DMS53 treated with DMSO at 0.1 percent for 48 hours (cell line): ENCODE results near the gene FGFR1OP2.
"Not testable (repeated sequence)": the region's sequence is repeated elsewhere in the genome, so short reads cannot be mapped to it uniquely, and the experiment has no call there.

ENCODE experiments used
- DNase-seq: peaks from one replicate; lab custom pipeline; 2025; ENCODE audit not compliant: unreplicated experiment; lab: John Stamatoyannopoulos, UW

Gene FGFR1OP2

DNA sequence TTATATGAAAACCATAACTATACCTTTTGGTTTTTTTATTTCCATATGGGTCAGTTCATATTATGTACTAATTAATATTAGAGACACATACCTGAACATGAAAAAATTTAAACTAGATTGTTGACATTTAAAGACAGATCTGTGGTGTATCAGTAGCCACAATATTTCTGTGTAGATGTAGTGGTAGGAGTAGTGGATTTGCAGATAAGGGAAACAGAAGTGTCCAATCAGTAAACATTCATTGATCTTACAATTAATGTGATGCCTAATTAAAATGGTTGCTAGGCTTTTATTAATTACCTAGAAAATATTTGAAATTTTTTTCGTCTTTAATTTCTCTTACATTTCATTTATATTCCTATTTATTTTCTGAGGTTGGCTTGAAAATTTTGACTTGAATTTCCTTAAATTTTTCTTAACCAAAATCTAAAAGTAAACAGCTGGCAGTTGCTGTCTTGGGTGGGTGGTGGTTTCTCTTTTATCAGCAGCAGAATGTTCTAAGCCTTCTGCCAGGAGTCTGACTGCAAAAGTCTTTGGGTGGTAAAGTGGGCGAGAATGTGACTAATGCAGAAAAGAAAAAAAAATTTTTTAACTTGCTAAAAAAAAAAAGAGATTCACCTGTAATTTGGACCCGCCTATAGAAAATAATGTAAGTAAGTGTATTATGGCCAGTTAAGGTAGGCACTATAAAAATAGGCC, 2.4 kb downstream of the FGFR1OP2 start:
- no peak for DNase-seq

DNA sequence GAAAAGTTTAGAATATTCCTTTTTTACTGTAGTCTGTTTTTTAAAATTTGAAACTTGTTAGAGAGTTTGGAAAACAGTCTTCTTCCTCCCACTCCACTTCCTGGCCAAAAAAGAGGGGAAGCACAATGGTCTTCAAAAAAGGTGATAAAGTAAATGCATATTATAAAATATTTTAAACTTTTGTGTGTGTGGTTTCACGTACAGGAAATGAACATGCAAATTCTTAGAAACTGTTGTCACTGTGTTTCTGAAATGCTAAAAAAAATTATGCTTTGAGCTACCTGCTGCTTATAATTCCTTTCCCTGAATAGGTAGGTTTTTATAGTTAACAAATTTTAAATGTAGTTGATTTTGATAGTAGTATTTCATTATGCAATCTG, 2.9 kb downstream of the FGFR1OP2 start:
- no peak for DNase-seq

- no peak for DNase-seq
These were observed 10.0 kb downstream of the FGFR1OP2 start for GRCh38 chr12:26948309-26948708.

DNA sequence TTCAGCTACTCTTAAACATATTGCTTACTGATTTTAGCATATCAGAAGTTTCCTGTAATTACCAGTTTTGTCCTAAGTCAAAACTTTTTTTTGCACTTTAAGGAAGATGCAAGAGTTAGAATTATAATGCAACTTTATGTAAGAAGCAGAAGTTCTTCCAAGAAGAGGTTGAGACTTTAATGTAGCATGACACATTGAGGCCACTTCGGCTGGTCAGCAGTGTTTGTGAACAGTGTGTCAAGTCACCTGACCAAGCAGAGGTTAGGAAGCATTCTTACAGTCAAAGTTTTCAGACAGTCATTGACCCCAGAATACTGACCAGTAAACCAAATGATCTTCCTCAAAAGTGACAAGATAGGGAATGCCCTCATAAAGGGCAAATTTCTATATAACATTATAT, 15.2 kb downstream of the FGFR1OP2 start:
- DNase-seq = no peak

DNA sequence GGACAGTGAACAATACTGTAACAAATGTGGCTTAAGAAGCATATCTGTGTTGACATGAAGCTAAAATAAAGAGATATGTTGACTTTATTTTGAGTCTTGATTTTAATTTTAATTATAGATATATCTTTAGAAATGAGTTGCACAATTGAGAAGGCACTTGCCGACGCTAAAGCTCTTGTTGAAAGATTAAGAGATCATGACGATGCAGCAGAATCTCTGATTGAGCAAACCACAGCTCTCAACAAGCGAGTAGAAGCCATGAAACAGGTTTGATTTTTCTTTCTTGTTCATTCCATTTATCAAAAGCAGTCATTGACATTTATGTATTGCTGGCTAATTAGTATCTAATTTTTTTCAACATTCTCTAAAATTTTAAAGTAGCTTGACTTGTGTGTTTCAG, 15.8 kb downstream of the FGFR1OP2 start:
- DNase-seq = no peak

DNA sequence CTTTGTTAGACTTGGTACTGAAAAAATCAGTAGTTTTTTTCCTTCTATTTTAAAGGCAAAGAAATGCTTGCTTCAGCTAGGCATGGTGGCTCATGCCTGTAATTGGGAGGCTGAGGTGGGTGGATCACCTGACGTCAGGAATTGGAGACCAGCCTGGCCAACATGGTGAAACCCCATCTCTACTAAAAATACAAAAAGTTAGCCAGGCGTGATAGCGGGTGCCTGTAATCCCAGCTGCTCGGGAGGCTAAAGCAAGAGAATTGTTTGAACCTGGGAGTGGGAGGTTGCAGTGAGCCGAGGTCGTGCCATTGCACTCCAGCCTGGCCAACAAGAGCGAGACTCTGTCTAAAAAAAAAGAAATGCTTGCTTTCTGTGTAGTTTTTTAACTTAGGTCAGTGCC, 23.1 kb downstream of the FGFR1OP2 start:
- not testable (repeated sequence) for DNase-seq

GRCh38 chr12:26961803-26962202, 23.5 kb downstream of the FGFR1OP2 start:
- DNase-seq = no peak

DNA sequence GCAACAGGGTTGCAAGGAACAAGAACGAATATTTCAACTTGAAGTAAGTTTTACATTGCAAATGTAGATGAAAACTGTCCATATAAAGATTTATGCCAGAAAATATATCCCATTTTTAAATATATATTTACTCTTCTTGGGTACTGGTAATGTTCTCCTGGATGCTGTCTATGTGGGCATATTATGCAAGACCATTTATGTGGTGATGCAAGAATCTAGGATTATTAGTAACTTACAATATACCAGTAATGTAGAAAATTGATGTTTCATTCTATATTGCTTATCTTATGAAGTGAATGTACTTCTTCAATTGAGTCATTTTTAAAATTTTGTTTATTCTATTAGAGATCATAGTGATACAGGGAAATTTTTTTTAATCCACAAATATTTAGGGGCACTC, 25.1 kb downstream of the FGFR1OP2 start:
- DNase-seq = no peak

DNA sequence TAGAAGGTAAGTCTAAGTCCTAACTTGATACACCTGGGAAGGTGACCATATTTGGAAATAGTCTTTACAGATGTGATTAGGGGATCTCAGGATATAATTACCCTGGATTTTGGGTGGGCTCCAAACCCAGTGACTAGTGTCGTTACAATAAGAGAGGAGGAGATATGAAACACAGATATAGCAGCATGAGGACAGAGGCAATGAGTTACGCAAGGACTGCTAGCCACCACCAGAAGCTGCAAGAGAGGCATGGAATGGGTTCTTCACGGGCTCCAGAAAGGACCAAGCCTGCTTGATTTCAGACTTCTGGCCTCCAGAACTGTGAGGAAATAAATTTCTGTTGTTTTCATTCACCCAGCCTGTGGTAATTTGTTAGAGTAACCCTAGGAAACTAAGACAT, 28.6 kb downstream of the FGFR1OP2 start:
- no peak for DNase-seq

GRCh38 chr12:26970136-26970535, 31.9 kb downstream of the FGFR1OP2 start:
- no peak for DNase-seq

GRCh38 chr12:26971963-26972362, 33.7 kb downstream of the FGFR1OP2 start:
- DNase-seq = no peak

DNA sequence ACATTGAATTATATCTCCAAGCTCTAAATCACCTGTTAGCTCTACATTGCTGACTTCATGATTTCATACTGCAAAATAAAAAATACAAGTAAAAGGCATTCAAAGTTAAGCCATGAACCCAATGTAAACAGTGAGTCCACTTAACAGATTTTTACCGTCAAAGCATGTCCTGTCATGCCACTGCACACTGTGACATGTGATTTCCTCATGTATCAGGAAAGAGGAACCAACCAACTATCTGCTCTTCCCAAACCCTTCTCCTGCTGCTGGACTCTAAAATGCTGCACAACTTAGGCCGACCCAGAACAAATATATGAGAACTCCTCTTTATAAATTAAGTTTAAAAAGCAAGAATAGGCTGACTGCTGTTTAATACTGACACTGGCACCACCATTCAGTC, 38.4 kb downstream of the FGFR1OP2 start:
- DNase-seq = no peak

DNA sequence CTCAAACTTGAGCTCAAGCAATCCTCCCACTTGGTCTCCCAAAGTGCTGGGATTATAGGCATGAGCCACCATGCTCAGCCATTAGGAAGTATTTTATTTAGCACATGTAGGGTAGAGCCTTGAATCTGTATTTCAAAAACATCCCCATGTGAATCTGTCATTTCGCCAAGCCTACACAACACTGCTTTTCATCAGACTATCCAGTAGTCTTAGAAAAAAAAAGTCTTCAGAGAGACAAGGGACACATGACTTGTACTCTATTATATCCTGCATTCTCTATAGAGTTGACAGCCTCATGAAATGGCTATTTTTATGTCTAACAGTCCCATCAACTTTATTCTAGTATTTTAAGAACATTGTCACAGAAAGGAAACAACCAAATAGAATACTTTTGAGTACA, 40.5 kb downstream of the FGFR1OP2 start:
- DNase-seq = no peak

DNA sequence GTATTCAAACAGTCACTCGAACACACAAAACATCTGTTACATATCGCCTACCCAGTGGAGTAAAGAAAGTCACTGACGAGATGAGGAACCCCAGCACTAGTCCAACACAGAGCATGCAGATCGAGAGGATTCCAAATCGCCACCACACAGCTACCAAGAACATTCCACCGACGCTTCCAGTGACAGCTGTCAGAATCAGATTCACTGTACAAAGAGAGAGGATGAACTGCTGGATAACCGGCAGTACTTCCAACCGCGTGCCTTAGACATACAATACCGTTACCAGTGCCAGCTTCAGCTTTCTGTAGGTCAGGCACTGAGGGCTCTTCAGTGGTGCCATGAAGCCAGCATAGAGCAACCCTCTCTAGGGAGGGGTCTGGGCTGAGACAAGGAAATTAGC, 41.5 kb downstream of the FGFR1OP2 start:
- no peak for DNase-seq

DNA sequence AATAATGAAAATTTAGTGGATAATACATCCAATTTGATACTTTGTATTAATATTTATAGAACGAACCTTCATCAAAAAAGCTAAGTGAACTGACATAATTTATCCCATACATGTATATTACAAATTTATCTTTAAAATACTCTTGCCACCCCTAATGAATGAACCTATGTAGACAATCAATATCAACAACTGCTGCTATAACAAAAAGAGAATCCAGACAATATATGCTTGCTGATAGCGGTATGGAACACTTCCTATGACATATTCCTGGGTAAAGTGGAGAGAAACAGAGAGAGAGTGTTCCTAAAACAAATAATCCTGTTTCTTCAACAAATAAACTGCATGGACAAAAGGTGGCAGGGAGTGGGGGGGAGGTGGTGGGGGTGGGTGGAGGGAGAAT, 44.6 kb downstream of the FGFR1OP2 start:
- DNase-seq = no peak

DNA sequence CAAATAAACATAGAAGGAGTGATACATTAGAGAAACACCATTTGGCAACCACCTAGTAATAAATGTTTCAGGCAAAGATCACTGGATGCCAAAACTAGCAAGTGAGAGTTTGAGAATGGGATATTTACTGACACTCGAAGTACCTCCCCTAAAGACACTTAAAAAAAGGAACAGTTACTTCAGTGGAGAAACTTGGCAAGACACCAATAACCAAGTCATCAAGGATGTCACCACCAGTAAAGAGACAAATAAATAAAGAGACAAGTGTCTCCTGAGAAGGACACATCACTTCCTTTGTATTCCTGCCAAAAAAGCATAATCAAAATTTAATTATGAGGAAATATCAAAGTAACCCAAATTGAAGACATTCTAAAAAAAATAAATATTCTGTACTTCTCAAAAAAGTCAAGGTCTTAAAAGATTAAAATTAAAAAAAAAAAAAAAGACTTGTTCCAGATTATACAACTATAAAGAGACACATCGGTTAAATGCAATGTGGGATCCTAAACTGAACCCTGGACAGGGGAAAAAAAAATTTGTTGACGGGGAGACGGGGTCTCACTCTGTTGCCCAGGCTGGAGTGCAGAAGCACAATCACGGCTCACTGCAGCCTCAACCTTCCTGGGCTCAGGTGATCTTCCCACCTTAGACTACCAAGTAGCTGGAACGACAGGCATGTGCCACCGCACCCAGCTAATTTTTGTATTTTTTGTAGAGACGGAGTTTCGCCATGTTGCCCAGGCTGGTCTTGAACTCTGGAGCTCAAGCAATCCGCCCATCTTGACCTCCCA, 49.6 kb downstream of the FGFR1OP2 start:
- DNase-seq = peak; percentile 22

- no peak for DNase-seq
These were observed 50.4 kb downstream of the FGFR1OP2 start for GRCh38 chr12:26988703-26989102.

- DNase-seq = no peak
These were observed 51.6 kb downstream of the FGFR1OP2 start for GRCh38 chr12:26989873-26990272.

DNA sequence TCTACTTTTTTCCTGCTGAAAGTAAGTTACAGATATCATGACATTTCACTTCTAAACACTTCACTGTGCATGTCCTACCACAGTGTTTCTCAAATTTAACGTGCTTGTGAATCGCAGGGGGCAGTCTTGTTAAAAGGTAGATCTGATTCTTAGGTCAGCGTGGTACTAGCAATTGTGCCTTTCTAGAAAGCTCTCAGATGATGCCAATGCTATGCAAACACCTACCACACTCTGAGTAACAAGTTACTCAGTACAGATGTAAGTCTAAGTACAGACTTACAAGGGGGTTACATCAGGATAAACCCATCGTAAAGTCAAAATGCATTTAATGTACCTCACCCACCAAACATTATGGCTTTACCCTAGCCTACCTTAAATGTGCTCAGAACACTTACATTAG, 53.6 kb downstream of the FGFR1OP2 start:
- DNase-seq = no peak

GRCh38 chr12:26994109-26994508, 55.8 kb downstream of the FGFR1OP2 start:
- DNase-seq = no peak

- DNase-seq = no peak
These were observed 57.4 kb downstream of the FGFR1OP2 start for GRCh38 chr12:26995706-26996105.

DNA sequence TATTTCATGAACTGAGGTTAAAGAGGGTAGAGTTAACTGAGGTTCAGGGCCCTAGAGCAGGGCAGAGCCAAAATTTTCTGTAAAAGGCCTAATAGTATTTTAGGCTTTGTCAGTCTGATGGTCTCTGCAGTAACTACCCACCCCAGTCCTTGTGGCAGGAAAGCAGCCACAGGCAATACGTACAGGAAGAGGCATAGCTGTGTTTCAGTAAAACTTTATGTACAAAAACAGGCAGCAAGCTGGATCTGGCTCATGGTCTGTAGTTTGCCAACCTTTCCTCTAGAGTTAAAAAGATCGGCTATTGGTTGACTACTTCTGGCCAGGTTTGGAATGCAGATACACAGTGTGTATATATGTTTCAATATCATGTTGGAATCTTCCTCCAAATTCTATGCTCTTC, 58.7 kb downstream of the FGFR1OP2 start:
- DNase-seq = no peak

DNA sequence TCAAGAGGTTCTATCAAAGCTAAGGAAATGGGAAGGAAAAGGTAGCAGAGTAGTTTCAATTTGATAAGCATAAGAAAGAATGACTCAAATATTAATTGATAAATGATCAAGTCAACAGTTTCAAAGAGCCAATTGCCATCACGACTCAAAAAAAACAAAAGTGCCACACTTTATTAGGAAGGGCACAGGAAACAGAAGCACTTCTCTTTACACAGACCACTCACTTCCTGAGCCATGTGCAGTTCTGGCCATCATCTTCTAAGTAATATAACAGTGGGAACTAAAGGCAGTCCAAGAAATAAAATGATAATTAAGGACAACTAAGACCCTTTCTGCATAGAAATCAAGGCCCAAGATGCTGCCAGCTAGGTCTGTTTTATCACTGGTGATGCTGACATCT, 62.7 kb downstream of the FGFR1OP2 start:
- no peak for DNase-seq
